ENCODE results near the gene KCNIP2.
"Not testable (repeated sequence)": the region's sequence is repeated elsewhere in the genome, so short reads cannot be mapped to it uniquely, and the experiment has no call there.

KCNIP2 gene

DNA sequence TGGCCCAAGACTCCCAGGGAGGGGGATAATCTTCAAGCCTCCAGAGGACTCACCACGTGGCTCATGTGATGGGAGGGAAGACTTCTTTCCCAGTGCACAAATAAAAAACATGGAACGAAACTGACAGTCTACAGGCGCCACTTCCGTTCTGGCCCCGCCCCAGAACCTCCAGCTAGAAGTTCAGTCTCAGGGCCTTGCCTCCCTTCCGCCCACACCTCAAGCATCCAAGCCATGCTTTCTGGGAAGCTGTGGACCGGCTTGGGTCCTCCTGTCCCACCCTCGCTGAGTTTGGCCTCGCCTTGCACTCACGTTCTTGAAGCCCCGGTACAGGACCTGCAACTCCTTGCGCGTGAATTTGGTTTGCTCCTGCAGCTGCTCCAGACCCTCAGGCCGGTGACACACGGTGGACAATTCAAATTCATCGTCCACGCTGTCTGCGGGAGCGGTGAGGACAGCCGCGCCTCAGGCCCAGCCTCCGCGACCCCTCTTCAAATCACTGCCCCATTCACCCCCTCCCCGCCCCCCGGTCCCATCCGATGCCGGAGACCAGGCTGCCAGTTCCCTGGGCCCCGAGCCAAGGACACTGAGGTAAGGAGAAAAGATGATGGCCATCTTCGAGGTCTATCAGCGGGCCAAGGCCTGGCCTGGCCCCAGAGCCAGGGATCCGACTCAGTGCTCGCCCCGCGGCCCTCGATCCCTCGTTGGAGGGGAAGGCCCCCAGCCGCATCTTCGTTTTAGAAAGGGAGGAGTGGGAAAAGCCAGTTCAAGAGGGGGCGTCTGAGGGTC is 14.6 kb downstream of the KCNIP2 start:
- DNase-seq (ENCODE audit: low spot score) = no peak

- no peak for DNase-seq (ENCODE audit: low spot score)
These were observed 15.5 kb downstream of the KCNIP2 start for GRCh38 chr10:101827919-101828600.

DNA sequence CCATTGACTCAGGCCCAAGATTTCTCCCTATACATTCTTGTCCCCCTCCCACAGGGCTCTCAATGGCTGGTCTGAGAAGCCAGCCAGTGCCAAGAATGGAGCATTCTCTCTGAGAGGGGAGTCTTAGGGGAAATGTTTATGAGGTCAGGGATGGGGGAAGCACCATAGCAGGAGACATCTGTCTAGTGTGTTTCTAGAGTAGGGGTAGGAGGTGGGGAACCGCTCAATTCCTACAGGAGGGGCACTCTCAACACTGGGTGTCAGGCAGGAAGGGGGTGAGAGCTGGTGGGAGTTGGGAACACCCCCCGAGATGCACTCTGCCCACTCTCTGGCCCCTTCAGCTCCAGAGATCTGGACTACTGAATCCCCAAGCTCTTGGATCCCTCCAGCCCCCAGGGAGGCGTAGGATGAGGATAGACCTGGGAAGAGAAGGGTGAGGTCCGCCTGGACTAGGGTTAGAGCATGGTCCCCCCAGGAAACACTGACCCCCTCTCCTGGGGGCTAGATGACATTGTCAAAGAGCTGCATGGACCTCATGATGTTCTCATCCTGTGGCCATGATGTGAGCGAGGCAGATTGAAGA is 16.7 kb downstream of the KCNIP2 start:
- no peak for DNase-seq (ENCODE audit: low spot score)

DNA sequence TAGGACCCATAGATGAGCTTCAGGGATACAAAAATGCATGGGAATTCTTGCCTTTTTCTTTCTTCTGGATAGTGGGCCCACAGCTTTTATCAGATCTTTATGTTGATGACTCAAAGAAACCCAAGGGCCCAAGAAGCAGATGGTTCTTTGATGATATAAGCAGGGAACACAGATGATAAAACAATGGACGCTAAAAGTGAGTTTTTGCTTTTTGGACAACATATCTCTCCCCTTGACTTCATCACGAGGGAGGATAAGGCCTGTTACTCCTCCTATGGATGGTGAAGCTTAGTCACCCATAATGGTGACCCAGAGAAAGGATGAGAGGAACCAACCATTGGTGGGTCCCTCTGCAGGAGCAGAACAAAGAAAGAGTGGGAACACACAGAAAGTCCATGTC is 18.9 kb downstream of the KCNIP2 start:
- DNase-seq (ENCODE audit: low spot score) = no peak

DNA sequence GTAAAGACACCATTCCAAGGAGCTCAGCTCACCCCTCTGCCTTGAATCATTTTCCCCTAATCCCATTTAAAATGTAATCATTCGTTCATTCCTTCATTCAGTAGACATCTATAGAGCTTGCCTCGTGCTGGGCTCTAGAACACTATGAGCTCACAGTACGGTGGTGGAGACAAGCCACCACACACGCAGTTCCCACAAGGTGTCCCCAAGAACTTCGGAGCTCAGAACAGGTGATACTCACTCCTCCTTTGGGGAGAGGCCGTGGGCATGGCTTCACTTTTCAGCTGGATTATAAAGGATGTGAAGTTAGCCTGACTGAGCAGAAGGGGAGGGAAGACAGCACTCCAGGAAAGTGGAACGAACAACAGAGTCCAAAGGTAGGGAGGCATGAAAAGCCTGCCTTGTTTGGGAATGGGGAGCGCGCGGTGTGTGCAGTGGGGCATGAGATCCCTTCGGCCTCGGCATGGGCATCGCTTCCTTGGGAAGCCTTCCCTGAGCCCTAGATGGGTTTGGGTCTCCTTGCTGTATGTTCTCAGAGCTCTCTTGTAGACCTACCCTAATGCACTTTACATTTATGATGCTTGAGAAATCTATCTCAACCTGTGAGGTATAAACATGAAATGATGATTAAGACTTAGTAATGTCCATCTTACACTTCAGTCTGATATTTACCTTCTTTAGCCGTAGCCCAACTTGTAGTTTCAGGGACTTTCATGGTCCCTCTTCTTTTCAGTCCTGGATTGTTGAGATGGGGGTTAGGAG is 24.5 kb downstream of the KCNIP2 start:
- no peak for DNase-seq (ENCODE audit: low spot score)

- peak; percentile 100 for DNase-seq (ENCODE audit: low spot score)
These were observed 25.3 kb downstream of the KCNIP2 start, which contains the start of gene OGA for GRCh38 chr10:101818119-101818871. Gene OGA, minus strand, starts transcription at chr10:101818444. Its CDS starts 422 bp downstream, at chr10:101818022.

DNA sequence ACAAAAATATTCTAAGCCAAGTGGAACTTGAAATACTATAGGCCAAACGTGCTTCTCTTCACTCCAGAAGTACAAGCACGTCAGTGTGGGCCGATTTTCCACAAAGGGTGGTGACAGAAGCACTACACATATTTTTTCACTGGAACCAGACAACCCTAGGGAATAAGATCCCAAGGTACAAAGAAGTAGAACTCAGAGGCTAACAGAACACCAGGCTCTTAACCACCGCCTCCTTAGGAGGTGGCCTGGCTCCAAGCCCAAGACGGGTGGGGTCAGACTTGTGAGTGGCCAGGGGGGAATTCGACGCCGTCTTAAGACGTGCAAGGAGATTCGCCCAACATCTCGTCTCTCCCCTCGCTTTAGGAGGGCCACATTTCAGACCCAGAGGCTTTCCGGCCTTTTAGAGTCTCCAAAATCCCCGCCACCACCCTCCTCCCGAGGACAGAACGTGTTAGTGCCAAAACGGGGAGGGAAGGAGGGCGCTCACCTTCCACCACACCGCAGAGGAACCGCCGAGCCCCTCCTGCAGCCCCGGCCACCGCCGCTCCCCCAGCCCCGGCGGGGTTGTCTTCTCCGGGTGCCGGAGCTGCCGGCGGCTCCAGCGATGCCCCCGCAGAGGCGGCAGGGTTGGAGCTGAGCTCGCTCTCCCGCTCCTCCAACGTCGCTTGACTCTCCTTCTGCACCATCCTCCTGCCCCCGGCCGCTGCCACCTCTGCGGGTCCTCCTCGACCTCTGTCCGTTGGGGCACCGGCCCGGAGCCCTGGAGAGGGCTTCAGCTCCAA is 26.1 kb downstream of the KCNIP2 start:
- peak; percentile 23 for DNase-seq (ENCODE audit: low spot score)

- DNase-seq (ENCODE audit: low spot score) = no peak
These were observed 26.7 kb downstream of the KCNIP2 start for GRCh38 chr10:101816913-101817336.

GRCh38 chr10:101816376-101816775 is 27.2 kb downstream of the KCNIP2 start:
- no peak for DNase-seq (ENCODE audit: low spot score)

GRCh38 chr10:101814466-101815071 is 29.0 kb downstream of the KCNIP2 start:
- DNase-seq (ENCODE audit: low spot score) = no peak

- no peak for DNase-seq (ENCODE audit: low spot score)
These were observed 31.0 kb downstream of the KCNIP2 start for GRCh38 chr10:101812606-101813005.

DNA sequence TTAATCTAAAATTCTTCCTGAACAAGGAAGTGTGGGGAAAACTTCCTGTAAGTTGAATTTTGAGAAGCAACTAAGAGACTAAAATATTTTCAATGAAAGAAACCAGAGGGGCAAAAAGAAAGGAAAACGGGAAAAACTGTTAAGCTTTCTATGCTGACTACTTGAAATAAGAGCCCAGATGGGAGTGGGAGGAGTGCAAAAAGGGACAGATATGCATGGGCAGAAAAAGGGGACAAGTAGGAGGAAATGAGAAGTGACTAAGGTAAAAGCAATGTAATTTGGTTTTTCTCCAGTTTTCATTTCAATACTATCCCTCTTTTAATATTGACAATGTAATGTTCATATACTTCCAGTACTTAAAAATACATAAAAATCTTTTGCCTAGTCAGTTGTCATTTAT is 36.4 kb downstream of the KCNIP2 start:
- no peak for DNase-seq (ENCODE audit: low spot score)

DNA sequence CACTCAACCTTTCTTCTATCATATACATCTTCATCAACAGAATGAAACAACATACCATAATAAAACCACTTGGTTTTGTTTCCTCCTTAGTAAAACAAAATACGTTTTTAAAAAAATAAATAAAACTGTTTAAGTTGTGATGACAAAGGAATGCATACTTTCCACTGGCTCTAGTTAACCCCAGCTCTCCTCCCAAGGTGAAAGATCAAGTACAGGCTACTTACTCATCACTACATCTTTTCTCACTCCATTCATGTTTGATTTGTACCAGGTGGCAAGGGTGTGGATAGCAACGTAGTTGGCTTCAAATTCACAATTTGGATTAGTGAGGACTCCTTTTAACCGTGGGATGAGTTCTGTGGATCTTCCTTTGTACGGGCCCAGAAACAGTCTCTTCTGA is 40.1 kb downstream of the KCNIP2 start:
- no peak for DNase-seq (ENCODE audit: low spot score)

DNA sequence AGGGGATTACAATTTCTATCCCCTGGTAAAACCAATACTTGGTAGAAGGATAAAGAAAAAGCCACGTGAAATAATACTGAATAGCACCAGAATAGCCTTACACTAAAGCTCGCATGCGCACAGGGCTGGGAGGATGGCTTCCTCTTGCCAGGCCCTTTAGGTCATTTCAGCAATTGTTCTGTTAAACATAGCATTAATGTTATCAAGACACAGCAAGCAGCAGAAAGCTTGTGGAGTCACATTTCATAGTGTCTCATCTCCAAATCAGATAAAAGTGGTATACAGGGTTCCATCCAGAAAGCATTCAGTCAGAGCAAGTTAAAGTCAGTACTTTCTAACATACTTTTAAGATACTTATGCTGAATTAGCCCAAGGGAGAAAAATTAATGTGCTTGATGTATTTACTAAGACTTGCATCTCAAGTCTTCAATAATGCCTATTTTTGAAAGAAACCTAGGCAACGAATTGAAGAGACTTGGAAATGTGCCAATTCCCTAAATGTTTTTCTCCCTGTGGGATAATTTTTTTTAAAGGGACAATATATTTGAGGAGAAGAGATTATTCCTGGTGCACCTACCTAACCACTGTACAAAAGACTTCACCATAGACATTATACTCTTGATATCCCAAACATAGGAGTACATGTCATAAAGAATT is 46.1 kb downstream of the KCNIP2 start:
- no peak for DNase-seq (ENCODE audit: low spot score)

DNA sequence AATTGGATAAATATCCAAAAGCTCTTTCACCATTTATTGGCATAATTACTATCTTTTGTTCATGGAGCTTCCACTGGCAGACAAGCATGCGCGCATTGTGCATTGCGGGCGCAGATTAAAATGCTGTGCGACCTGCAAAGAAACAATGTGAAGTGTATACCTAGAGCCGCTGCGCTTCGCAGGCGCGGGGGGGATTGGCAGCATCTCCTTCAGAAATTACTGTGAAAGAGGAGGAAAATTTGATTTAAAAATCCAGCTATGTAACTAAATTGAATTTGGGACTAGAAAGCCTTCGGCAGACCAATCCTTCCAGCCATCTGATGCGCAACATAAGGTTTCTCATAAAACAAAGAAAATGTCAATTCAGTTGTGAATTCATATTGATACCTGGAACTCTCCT is 50.1 kb downstream of the KCNIP2 start:
- no peak for DNase-seq (ENCODE audit: low spot score)

- no peak for DNase-seq (ENCODE audit: low spot score)
These were observed 53.9 kb downstream of the KCNIP2 start for GRCh38 chr10:101789686-101790085.

GRCh38 chr10:101789231-101789630 is 54.4 kb downstream of the KCNIP2 start:
- not testable (repeated sequence) for DNase-seq (ENCODE audit: low spot score)

DNA sequence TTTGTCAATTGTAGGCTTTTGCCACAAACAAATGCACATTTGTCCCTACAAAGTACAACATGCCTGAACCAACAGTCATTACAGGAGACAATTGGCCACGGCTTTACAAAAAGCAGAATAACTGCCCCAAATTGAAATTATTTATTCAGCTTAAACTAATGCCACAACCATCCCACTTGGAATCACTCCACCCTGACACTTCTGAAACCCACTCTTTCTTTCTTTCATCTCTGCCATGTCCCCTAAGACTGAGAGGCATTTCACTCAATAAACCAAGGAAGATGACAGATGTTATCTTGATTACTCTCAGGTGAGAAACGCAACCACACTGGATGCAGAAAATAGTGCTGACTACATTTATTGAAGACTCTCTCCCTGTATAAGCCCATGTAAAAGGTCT is 57.8 kb downstream of the KCNIP2 start:
- no peak for DNase-seq (ENCODE audit: low spot score)

DNA sequence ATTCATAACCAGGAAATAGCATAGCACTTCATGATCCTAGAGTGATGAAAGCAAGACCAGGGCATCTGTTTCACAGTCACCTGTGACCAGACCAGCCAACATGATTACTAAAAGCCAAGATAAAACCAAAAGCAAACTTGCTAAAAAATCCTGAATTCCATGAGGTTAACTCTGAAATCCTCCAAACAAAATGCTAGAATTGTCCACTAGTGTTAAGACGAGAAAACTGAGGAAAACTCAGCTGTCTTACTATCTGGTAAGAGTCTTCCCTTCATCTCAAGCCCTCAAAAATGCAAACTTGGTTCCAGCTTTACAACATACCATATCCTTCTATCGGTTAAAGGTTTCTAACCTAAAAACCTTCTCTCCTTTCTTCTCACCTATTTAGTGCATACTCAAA is 59.0 kb downstream of the KCNIP2 start:
- DNase-seq (ENCODE audit: low spot score) = no peak

DNA sequence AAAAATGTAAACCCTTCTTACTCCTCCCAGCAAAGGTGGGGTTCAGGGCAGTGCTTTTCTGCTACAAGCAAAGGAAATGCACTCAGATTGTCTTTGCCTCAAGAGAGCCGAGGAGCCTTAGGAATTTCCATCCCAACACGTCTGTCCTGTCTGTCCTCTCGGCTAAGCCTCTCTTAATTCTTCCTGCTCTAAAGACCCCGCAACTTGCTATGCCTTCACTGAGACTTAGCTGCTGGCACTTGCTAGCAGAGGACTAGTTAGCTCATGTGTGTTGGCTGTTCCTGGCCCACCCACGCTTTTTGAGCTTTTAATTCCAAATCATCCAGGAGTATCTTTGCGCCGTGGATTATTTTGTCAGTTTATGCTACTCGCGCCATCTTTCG is 59.9 kb downstream of the KCNIP2 start:
- DNase-seq (ENCODE audit: low spot score) = no peak

Measured in CD4-positive, alpha-beta T cell treated with Interleukin-6 at 100 ng/mL for 8 hours (primary cell).